GM19238 (cell line): ENCODE results near the gene STX16.
A peak's percentile ranks its signal among the peaks of the same experiment; 100 is the strongest.
"Not testable (repeated sequence)": the region's sequence is repeated elsewhere in the genome, so short reads cannot be mapped to it uniquely, and the experiment has no call there.

ENCODE experiments used
- DNase-seq: peaks from one replicate; pipeline ENCODE4 v3.0.0; 2011; ENCODE audit warnings: low spot score; ENCODE audit not compliant: insufficient read length

The STX16 gene

GRCh38 chr20:58636396-58636982 lies 14.6 kb upstream of the STX16 start:
- no peak for DNase-seq

GRCh38 chr20:58636983-58637421 lies 14.1 kb upstream of the STX16 start:
- DNase-seq, result no peak

- DNase-seq, result no peak
Measured at GRCh38 chr20:58637466-58638213, 13.4 kb upstream of the STX16 start.

GRCh38 chr20:58638467-58639181 lies 12.5 kb upstream of the STX16 start:
- DNase-seq, result no peak

GRCh38 chr20:58639182-58640146 lies 11.6 kb upstream of the STX16 start:
- no peak for DNase-seq

GRCh38 chr20:58640446-58640845 lies 10.6 kb upstream of the STX16 start:
- DNase-seq, result no peak

- no peak for DNase-seq
Measured at GRCh38 chr20:58642441-58642840, 8.6 kb upstream of the STX16 start.

GRCh38 chr20:58642896-58643295 lies 8.2 kb upstream of the STX16 start:
- DNase-seq, result not testable (repeated sequence)

GRCh38 chr20:58645412-58645968 lies 5.6 kb upstream of the STX16 start:
- DNase-seq, result no peak

GRCh38 chr20:58646257-58646656 lies 4.8 kb upstream of the STX16 start:
- DNase-seq, result no peak

GRCh38 chr20:58646703-58647102 lies 4.4 kb upstream of the STX16 start:
- no peak for DNase-seq

- no peak for DNase-seq
Measured at GRCh38 chr20:58647162-58647795, 3.8 kb upstream of the STX16 start.

GRCh38 chr20:58647796-58648501 lies 3.1 kb upstream of the STX16 start:
- DNase-seq, result no peak

- not testable (repeated sequence) for DNase-seq
Measured at GRCh38 chr20:58648502-58648825, 2.6 kb upstream of the STX16 start.

- no peak for DNase-seq
Measured at GRCh38 chr20:58649288-58650180, 1.5 kb upstream of the STX16 start.

- peak; percentile 71 for DNase-seq
Measured at GRCh38 chr20:58650181-58650775, 805 bp upstream of the STX16 start.

GRCh38 chr20:58651559-58651945 lies 469 bp downstream of the STX16 start:
- DNase-seq, result no peak

GRCh38 chr20:58651946-58652605 lies 993 bp downstream of the STX16 start:
- peak; percentile 74 for DNase-seq
